ENCODE measurements around the gene RMND5A. TPM values are rescaled to one million over a fixed set of nuclear protein-coding genes. Genes with fewer than 3 reads are reported as not detected.

Gene RMND5A
- total RNA-seq, 2 experiments from 2014 or later, result 56.5 to 57.3 TPM

DNA sequence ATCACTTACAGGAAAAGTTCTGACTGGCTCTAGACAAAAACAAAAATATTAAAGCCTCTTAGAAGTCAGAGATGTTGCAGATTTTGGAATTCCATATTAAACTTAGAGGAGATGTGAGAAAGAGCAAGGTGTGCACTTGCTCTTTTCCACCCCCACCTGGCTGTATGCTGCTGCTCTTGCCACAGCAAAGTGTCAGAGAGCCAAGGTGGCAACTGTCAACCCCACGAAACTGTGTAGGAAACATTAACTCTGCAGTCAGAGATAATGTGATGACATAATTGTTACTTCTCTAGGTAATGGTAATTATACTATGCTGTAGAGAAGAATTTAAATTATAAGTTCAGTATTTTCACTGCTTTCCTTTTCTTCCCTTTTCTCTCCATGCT, 45.2 kb downstream of the RMND5A start:
- H3K4me1 Mint-ChIP-seq (ENCODE audit: low read depth), result peaks cover 40% of the 10 kb centered on the region

DNA sequence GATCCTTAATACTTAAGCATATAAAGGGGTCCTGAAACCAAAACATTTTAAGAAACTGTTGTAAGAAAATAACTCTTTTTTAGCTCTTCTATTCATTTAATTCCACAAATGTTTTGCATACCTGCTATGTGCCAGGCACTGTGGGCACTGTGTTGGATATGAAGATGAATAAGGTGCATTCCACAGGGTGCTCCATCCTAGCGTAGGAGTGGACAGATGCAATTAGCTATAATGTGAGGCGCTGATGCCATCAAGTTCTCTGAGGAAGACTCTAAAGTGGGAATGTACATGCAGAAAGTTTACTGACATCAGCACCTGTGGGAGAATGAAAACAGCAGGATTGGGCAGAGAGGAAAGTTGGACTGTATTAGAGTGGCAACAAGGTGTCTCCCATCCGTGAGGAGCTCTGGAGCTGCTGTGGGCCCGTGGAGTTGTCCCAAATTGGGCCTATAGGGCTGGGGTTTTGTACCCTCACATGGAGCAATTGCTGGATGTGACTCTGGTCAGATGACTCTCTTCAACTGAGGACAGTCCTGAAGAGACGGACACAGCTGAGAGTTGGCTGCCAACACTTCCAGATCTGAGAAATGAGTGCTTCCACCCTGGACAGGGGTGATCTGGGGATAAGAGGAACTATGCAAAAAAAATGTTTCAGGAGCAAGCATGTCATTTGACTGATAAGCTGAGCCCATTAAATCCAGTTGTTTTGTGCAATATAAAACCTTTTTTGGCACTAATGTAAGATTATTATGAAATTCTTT, 48.3 kb downstream of the RMND5A start:
- peaks cover 61% of the 10 kb centered on the region for H3K36me3 Mint-ChIP-seq (ENCODE audit: low read depth)
- ATAC-seq (no peak), DNase-seq (no peak)
- no peaks in the 10 kb centered on the region for H3K27me3 Mint-ChIP-seq
- H3K4me3 Mint-ChIP-seq, result no peak overlapping the region
- TF ChIP-seq, protein P1, sequence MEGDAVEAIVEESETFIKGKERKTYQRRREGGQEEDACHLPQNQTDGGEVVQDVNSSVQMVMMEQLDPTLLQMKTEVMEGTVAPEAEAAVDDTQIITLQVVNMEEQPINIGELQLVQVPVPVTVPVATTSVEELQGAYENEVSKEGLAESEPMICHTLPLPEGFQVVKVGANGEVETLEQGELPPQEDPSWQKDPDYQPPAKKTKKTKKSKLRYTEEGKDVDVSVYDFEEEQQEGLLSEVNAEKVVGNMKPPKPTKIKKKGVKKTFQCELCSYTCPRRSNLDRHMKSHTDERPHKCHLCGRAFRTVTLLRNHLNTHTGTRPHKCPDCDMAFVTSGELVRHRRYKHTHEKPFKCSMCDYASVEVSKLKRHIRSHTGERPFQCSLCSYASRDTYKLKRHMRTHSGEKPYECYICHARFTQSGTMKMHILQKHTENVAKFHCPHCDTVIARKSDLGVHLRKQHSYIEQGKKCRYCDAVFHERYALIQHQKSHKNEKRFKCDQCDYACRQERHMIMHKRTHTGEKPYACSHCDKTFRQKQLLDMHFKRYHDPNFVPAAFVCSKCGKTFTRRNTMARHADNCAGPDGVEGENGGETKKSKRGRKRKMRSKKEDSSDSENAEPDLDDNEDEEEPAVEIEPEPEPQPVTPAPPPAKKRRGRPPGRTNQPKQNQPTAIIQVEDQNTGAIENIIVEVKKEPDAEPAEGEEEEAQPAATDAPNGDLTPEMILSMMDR (IDR thresholded peaks at IDR 0.05), result no peak
- no peak overlapping the region for H3K27ac Mint-ChIP-seq
- CTCF ChIA-PET, result interaction anchor here (0.8 to 10.6 kb wide), 4 partner anchors 11 to 250 kb away, joined by 3 to 123 read pairs (median 4); no protein-coding TSS in a partner anchor
- POLR2A ChIA-PET, result interaction anchor here (1.3 to 1.6 kb wide), 2 partner anchors 15 to 17 kb away, joined by 4 to 7 read pairs; no protein-coding TSS in a partner anchor
- peaks cover 40% of the 10 kb centered on the region for H3K4me1 Mint-ChIP-seq (ENCODE audit: low read depth)
- no peaks in the 10 kb centered on the region for H3K9me3 Mint-ChIP-seq
- intact Hi-C loops (cut with micrococcal nuclease), result no loop called here

More for the DNA sequence above, 45.2 kb downstream of the RMND5A start:
- TF ChIP-seq, protein P1 (IDR thresholded peaks at IDR 0.05), result no peak
- ChIA-PET POLR2A (interaction anchor here (0.6 to 2.0 kb wide), 8 partner anchors 14 to 530 kb away, joined by 3 to 8 read pairs (median 3); no protein-coding TSS in a partner anchor), CTCF (interaction anchor here (0.7 to 10.6 kb wide), 20 partner anchors 9 to 247 kb away, joined by 3 to 123 read pairs (median 6); partner anchors contain the start of gene CD8A)
- H3K27ac Mint-ChIP-seq, result peak overlapping the region; percentile 79
- no peaks in the 10 kb centered on the region for H3K27me3 Mint-ChIP-seq
- ATAC-seq (no peak), DNase-seq (no peak)
- H3K36me3 Mint-ChIP-seq (ENCODE audit: low read depth), result peaks cover 43% of the 10 kb centered on the region
- H3K4me3 Mint-ChIP-seq, result no peak overlapping the region
- no peaks in the 10 kb centered on the region for H3K9me3 Mint-ChIP-seq
- intact Hi-C loops (cut with micrococcal nuclease), result loop anchor here (2.0 kb wide), 1 partner anchor 41 kb away; no protein-coding TSS in a partner anchor

DNA sequence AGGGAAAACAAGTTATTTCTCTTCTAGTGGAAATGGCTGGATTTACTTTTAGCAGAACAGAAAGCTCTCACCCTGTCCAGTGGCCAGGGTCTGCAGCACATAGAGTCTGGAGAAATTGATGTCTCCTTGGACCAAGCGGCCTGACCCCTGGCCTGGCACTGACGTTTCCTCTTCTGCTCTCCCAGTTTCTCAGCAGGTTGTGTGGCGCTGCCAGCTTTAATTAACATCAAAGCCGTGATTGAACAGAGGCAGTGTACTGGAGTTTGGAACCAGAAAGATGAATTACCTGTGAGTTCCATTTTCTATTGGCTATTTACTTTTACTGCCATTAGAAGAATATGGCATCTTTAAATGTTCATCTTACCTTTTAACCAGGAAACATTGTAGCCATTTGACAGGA, 49.7 kb downstream of the RMND5A start:
- intact Hi-C loops (cut with micrococcal nuclease), result no loop called here
- Mint-ChIP-seq H3K27me3 (no peaks in the 10 kb centered on the region), H3K9me3 (no peaks in the 10 kb centered on the region), H3K27ac (no peak overlapping the region), H3K36me3 (ENCODE audit: low read depth) (peaks cover 65% of the 10 kb centered on the region), H3K4me3 (no peak overlapping the region), H3K4me1 (ENCODE audit: low read depth) (peaks cover 37% of the 10 kb centered on the region)
- TF ChIP-seq, protein P1 (IDR thresholded peaks at IDR 0.05), result no peak
- ATAC-seq (no peak), DNase-seq (no peak)
- ChIA-PET POLR2A (interaction anchor here (1.3 to 2.7 kb wide), 3 partner anchors 12 to 38 kb away, joined by 3 to 9 read pairs (median 5); no protein-coding TSS in a partner anchor), CTCF (interaction anchor here (0.9 to 10.6 kb wide), 2 partner anchors 13 to 22 kb away, joined by 3 to 123 read pairs; no protein-coding TSS in a partner anchor)

DNA sequence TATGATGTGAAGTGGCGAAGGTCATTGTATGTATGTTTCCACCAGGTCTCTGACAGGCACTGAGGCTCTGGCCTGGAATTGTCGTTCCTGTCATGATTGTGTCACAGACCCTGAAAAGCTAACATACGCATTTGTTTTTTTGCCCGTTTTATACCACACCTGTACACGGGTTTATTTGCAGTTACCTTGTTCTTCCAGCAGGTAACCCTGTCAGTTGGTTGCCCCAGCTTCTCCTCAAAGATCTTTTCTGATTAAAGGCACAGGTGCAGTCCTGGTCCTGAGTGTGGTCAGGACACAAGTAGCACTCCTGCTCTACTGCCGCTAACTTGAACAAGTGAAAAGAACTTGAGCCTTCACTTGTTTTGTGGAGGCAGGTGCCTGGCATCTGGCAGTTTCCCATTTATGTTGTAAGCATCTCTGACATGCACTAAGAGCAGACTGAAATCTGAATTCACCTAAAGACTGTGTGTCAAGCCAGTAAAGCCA, 50.8 kb downstream of the RMND5A start:
- TF ChIP-seq, protein P1 (IDR thresholded peaks at IDR 0.05), result no peak
- H3K36me3 Mint-ChIP-seq (ENCODE audit: low read depth), result peaks cover 64% of the 10 kb centered on the region

More for the DNA sequence above, 50.8 kb downstream of the RMND5A start:
- no peak for DNase-seq
- intact Hi-C loops (cut with micrococcal nuclease), result no loop called here
- CTCF ChIA-PET, result interaction anchor here (1.0 to 10.6 kb wide), 2 partner anchors 9 to 12 kb away, joined by 3 to 123 read pairs; no protein-coding TSS in a partner anchor
- Mint-ChIP-seq H3K4me3 (no peak overlapping the region), H3K9me3 (no peaks in the 10 kb centered on the region), H3K27ac (no peak overlapping the region), H3K4me1 (ENCODE audit: low read depth) (peaks cover 36% of the 10 kb centered on the region), H3K27me3 (no peaks in the 10 kb centered on the region)
- no peak for ATAC-seq
- POLR2A ChIA-PET, result interaction anchor here (1.3 to 2.7 kb wide), 3 partner anchors 11 to 37 kb away, joined by 3 to 9 read pairs (median 5); no protein-coding TSS in a partner anchor
